Nephron (organoid): ENCODE measurements around the gene SLC7A7.

Experiments
- H3K27ac Mint-ChIP-seq, 3 experiments: 2 replicates each; pipeline ENCODE4 v1.8.0; 2020; ENCODE audit warnings: mixed read lengths in 3 of 3, mild to moderate bottlenecking in 2 of 3, moderate library complexity in 1 of 3
- H3K27me3 Mint-ChIP-seq: 2 replicates; pipeline ENCODE4 v1.8.0; 2021; ENCODE audit warnings: low read depth, mild to moderate bottlenecking, moderate library complexity, mixed read lengths
- H3K36me3 Mint-ChIP-seq: 2 replicates; pipeline ENCODE4 v1.8.0; 2020; ENCODE audit warnings: low read depth, mixed read lengths
- H3K4me1 Mint-ChIP-seq: 2 replicates; pipeline ENCODE4 v1.8.0; 2020; ENCODE audit warnings: mixed read lengths
- H3K4me3 Mint-ChIP-seq, 3 experiments: 2 replicates each; pipeline ENCODE4 v1.8.0; 2020; ENCODE audit warnings: mild to moderate bottlenecking in 3 of 3, mixed read lengths in 3 of 3, moderate library complexity in 2 of 3
- H3K9me3 Mint-ChIP-seq: 2 replicates; pipeline ENCODE4 v1.8.0; 2020; ENCODE audit warnings: mixed read lengths
- TF ChIP-seq, protein P1 (sequence below), 3 experiments: fragments of 200-600 bp; sonication (generic); IDR thresholded peaks; one replicate each; pipeline ENCODE4 v1.5.0; 2021; ENCODE audit warnings: antibody characterized with exemption in 3 of 3; ENCODE audit not compliant: unreplicated experiment in 3 of 3

SLC7A7 gene

DNA sequence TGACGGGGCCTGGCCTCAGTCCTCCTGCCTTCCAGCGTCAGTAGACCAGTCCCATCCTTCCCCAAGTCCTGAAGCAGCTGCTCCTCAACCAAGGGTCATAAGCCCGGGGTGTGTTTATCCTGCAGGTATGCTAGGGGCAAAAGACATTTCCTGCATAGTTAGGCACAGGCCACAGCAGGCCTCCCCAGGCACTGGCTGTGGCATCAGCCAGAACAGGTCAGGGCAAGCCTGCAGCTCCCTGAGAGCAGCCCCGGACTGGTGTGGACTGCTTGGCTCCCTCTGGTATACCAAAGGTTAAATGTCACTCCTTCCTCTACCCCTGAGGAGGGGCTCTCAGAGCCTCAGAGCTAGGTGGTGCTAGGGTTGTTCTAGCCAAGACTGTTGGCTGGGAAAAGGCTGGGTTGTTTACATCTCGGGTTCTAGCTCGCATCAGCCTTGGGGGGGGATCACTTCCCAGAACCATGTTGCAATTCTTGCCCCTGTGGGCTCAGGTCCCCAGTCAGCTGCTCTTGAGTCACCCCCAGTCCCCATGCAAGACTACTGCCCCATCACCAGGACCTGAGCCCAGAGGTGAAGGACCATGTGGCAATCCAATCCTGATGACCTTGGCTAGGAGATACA lies 24.0 kb upstream of the SLC7A7 start:
- H3K4me1 Mint-ChIP-seq: peaks cover 27% of the 10 kb centered on the region
- H3K36me3 Mint-ChIP-seq: peaks cover 45% of the 10 kb centered on the region
- peak overlapping the region; percentile 99 to 100 (median 99) for H3K27ac Mint-ChIP-seq
- H3K27me3 Mint-ChIP-seq: no peaks in the 10 kb centered on the region
- TF ChIP-seq, protein P1, sequence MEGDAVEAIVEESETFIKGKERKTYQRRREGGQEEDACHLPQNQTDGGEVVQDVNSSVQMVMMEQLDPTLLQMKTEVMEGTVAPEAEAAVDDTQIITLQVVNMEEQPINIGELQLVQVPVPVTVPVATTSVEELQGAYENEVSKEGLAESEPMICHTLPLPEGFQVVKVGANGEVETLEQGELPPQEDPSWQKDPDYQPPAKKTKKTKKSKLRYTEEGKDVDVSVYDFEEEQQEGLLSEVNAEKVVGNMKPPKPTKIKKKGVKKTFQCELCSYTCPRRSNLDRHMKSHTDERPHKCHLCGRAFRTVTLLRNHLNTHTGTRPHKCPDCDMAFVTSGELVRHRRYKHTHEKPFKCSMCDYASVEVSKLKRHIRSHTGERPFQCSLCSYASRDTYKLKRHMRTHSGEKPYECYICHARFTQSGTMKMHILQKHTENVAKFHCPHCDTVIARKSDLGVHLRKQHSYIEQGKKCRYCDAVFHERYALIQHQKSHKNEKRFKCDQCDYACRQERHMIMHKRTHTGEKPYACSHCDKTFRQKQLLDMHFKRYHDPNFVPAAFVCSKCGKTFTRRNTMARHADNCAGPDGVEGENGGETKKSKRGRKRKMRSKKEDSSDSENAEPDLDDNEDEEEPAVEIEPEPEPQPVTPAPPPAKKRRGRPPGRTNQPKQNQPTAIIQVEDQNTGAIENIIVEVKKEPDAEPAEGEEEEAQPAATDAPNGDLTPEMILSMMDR (IDR thresholded peaks at IDR 0.05; ENCODE audit: unreplicated experiment in 3 of 3): no peak
- H3K9me3 Mint-ChIP-seq: no peaks in the 10 kb centered on the region
- H3K4me3 Mint-ChIP-seq: peak overlapping the region; percentile 95 to 99 (median 97)

DNA sequence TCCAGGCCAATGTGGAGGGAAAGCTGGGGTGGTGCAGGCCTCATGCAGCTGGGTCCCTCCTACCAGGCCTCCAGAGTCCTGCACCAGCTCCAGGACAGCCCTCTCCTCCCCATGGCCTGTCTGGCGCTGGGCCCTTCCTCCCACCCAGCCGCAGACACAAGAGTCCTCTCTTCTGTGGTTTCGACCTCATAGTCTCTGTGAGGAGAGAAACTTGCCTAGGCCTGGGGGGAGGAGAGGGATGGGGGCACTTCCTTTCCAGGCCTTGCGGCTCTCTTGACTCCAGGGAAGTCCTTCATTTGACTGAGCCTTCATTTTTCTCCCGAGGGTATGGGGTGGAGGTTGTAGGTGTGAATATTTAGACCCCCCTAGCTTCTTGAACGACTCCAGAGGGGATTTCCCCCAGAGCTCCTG lies 23.4 kb upstream of the SLC7A7 start:
- peak overlapping the region; percentile 99 to 100 (median 99) for H3K27ac Mint-ChIP-seq
- H3K4me3 Mint-ChIP-seq: peak overlapping the region; percentile 95 to 99 (median 97)
- peaks cover 38% of the 10 kb centered on the region for H3K36me3 Mint-ChIP-seq
- H3K27me3 Mint-ChIP-seq: no peaks in the 10 kb centered on the region
- TF ChIP-seq, protein P1 (IDR thresholded peaks at IDR 0.05; ENCODE audit: unreplicated experiment in 3 of 3): no peak
- H3K4me1 Mint-ChIP-seq: peaks cover 27% of the 10 kb centered on the region
- H3K9me3 Mint-ChIP-seq: no peaks in the 10 kb centered on the region

DNA sequence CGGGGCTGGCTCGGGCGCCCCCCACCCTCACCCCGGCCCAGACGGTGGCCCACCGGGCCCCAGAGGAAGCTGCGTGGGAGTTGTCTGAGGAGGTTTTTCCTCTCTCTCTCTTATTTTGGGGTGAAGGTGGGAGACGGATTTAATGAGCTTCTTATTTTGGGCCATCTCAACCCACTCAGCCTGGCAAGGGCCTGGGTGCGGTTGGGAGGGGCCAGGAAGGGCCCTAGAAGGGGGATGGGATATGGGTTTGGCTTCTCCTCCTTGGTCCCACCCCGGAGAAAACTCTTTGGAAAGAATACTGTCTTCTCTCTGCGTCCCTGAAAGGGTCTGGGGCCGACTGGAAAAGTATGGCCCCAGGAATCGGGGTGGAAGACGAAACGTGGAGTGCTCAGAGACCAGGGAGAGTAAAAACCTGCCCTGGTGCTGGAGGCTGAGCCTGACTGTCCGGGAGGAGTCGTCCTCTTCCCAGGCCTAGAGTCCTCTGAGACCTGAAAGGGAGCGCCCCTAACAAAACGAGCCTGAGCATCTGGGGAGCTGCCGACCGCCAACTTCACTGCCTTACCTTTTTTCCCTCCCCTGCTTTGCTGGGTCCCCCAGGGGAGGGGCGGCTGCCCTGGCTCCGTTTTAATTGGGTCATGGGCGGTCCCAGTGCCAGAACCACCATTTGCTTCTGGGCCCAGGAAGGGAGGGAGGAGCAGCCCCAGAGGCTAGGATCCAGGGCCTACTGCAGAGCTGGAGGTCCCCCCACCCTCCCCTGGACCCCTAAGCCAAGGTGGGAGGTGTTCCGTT lies 22.7 kb upstream of the SLC7A7 start:
- Mint-ChIP-seq H3K4me1 (peaks cover 27% of the 10 kb centered on the region), H3K4me3 (peak overlapping the region; percentile 95 to 99 (median 97)), H3K27me3 (no peaks in the 10 kb centered on the region), H3K36me3 (peaks cover 36% of the 10 kb centered on the region), H3K27ac (peak overlapping the region; percentile 99 to 100 (median 99)), H3K9me3 (no peaks in the 10 kb centered on the region)
- TF ChIP-seq, protein P1 (IDR thresholded peaks at IDR 0.05; ENCODE audit: unreplicated experiment in 3 of 3): no peak

DNA sequence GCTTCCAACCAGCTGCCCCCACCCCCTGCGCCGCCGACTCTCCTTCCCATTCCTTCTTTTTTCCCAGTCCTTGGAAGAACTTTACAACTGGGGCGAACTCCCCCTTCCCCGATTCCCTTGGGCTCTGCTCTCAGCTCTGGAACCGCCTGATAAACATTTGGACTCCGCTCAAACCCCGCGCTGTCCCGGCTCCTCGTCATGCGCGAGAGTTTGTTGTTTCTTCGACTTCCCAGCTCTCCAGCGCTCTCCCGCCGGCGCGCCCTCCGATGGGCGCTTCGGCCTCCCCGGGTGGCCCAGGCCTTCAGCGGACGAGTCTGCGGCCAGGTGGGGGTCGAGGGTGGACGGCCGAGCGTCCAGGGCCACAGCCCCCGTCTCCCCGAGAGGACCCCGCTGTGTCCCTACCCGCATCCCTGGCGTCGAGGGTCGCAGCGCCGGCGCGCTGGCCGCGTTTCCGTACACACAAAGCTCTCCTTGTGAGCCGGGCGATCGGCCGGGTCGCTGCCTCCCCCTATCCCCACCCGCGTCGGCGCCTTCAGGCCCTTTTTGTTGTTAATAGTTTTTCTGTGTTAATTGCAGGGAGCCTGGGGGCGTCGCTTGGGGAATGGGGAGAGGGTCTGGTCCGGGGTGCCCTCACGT lies 22.0 kb upstream of the SLC7A7 start:
- H3K4me3 Mint-ChIP-seq: peak overlapping the region; percentile 95 to 99 (median 97)
- no peaks in the 10 kb centered on the region for H3K9me3 Mint-ChIP-seq
- no peaks in the 10 kb centered on the region for H3K27me3 Mint-ChIP-seq
- TF ChIP-seq, protein P1 (IDR thresholded peaks at IDR 0.05; ENCODE audit: unreplicated experiment in 3 of 3): no peak
- peaks cover 27% of the 10 kb centered on the region for H3K4me1 Mint-ChIP-seq
- peak overlapping the region; percentile 99 to 100 (median 99) for H3K27ac Mint-ChIP-seq
- peaks cover 29% of the 10 kb centered on the region for H3K36me3 Mint-ChIP-seq

DNA sequence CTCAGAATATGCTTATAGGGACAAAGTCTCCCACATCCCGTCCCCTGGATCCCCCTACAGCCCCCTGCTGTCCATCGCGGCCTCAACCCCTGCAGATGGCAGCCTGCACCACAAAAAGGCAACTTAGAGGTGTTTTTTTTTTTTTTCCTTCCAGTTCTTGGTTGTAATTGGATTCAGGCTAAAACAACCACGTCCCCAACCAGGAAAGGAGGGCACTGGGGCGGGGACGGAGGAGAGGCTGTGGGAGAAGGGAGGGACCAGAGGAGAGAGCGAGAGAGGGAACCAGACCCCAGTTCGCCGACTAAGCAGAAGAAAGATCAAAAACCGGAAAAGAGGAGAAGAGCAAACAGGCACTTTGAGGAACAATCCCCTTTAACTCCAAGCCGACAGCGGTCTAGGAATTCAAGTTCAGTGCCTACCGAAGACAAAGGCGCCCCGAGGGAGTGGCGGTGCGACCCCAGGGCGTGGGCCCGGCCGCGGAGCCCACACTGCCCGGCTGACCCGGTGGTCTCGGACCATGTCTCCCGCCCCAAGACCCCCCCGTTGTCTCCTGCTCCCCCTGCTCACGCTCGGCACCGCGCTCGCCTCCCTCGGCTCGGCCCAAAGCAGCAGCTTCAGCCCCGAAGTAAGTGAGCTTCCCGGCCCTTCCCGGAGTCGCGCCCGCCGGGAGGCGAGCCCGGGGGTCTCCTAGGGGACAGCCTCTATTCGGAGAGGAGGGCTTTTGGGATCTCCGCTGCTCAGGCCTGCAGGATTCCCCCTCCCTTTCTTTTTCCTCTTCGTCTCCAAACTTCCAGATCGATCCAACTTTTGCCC lies 21.3 kb upstream of the SLC7A7 start, which contains the start of gene MMP14:
MMP14 (plus strand) TSS at position 285 of the 813 bp plus-strand sequence; CDS start at position 518, 233 bp downstream.
- H3K4me1 Mint-ChIP-seq: peaks cover 24% of the 10 kb centered on the region
- TF ChIP-seq, protein P1 (IDR thresholded peaks at IDR 0.05; ENCODE audit: unreplicated experiment in 3 of 3): peak; percentile 42 to 59 (median 45)
- H3K27ac Mint-ChIP-seq: peak within 1 kb of the TSS; percentile 99 to 100 (median 99)
- peaks cover 26% of the 10 kb centered on the region for H3K36me3 Mint-ChIP-seq
- H3K4me3 Mint-ChIP-seq: peak within 1 kb of the TSS; percentile 95 to 99 (median 97)
- no peaks in the 10 kb centered on the region for H3K9me3 Mint-ChIP-seq
- no peaks in the 10 kb centered on the region for H3K27me3 Mint-ChIP-seq
